Dedifferentiated amniotic fluid mesenchymal stem cell (primary cell): ENCODE measurements around the gene ATP11A.
"Not testable (repeated sequence)": the region's sequence is repeated elsewhere in the genome, so short reads cannot be mapped to it uniquely, and the experiment has no call there.

Experiments
- DNase-seq: peaks from one replicate; pipeline ENCODE4 v3.0.0-alpha.2; 2016; ENCODE audit errors: extremely low spot score

ATP11A gene

GRCh38 chr13:112776354-112776753, 86.5 kb downstream of the ATP11A start:
- no peak for DNase-seq

- no peak for DNase-seq
These were observed 87.1 kb downstream of the ATP11A start for GRCh38 chr13:112776971-112777370.

GRCh38 chr13:112777637-112778406, 88.0 kb downstream of the ATP11A start:
- no peak for DNase-seq

- DNase-seq: no peak
These were observed 90.2 kb downstream of the ATP11A start for GRCh38 chr13:112779856-112780604.

- no peak for DNase-seq
These were observed 91.4 kb downstream of the ATP11A start for GRCh38 chr13:112781287-112781686.

- no peak for DNase-seq
These were observed 92.1 kb downstream of the ATP11A start for GRCh38 chr13:112781881-112782361.

GRCh38 chr13:112782429-112783010, 92.7 kb downstream of the ATP11A start:
- no peak for DNase-seq

GRCh38 chr13:112783135-112783977, 93.5 kb downstream of the ATP11A start:
- no peak for DNase-seq

- no peak for DNase-seq
These were observed 94.1 kb downstream of the ATP11A start for GRCh38 chr13:112783978-112784371.

- no peak for DNase-seq
These were observed 95.1 kb downstream of the ATP11A start for GRCh38 chr13:112784811-112785482.

GRCh38 chr13:112785483-112785856, 95.6 kb downstream of the ATP11A start:
- no peak for DNase-seq

GRCh38 chr13:112786810-112787209, 97.0 kb downstream of the ATP11A start:
- DNase-seq: not testable (repeated sequence)

GRCh38 chr13:112790735-112791641, 101.2 kb downstream of the ATP11A start:
- no peak for DNase-seq

GRCh38 chr13:112791663-112792440, 102.0 kb downstream of the ATP11A start:
- no peak for DNase-seq

GRCh38 chr13:112792511-112792910, 102.7 kb downstream of the ATP11A start:
- DNase-seq: no peak

GRCh38 chr13:112793545-112794445, 104.0 kb downstream of the ATP11A start:
- no peak for DNase-seq

GRCh38 chr13:112795277-112795676, 105.4 kb downstream of the ATP11A start:
- no peak for DNase-seq

- DNase-seq: no peak
These were observed 106.5 kb downstream of the ATP11A start for GRCh38 chr13:112796190-112796915.
